Fibroblast of pulmonary artery (primary cell): ENCODE data around the gene BBS9.
"Not testable (repeated sequence)": the region's sequence is repeated elsewhere in the genome, so short reads cannot be mapped to it uniquely, and the experiment has no call there.

Experiments
- DNase-seq: peaks from one replicate; pipeline ENCODE4 v3.0.0-alpha.2; 2010; ENCODE audit warnings: low read depth
- H3K4me3 ChIP-seq: replicated peaks from 2 replicates; pipeline ENCODE4 v1.5.1; 2011; ENCODE audit warnings: low read depth, mild to moderate bottlenecking, control low read depth, low read length, moderate library complexity
- CTCF ChIP-seq: IDR thresholded peaks from 2 replicates; pipeline ENCODE4 v1.5.1; 2011; ENCODE audit warnings: mild to moderate bottlenecking, control low read depth, low read length, inconsistent platforms; ENCODE audit errors: missing control alignments

BBS9 gene

GRCh38 chr7:33286501-33286900 lies 157.1 kb downstream of the BBS9 start:
- no peak overlapping the region for H3K4me3 ChIP-seq
- DNase-seq: no peak
- TF ChIP-seq CTCF: no peak

- TF ChIP-seq CTCF: no peak
- no peak overlapping the region for H3K4me3 ChIP-seq
- no peak for DNase-seq
Observed at GRCh38 chr7:33287738-33288137, 158.4 kb downstream of the BBS9 start.

- no peak for TF ChIP-seq CTCF
- no peak for DNase-seq
Observed at GRCh38 chr7:33298848-33299247, 169.5 kb downstream of the BBS9 start.

GRCh38 chr7:33299425-33299824 lies 170.1 kb downstream of the BBS9 start:
- TF ChIP-seq CTCF: no peak
- no peak for DNase-seq
- H3K4me3 ChIP-seq: no peak overlapping the region

More at GRCh38 chr7:33298848-33299247, 169.5 kb downstream of the BBS9 start:
- no peak overlapping the region for H3K4me3 ChIP-seq

- no peak for DNase-seq
- TF ChIP-seq CTCF: no peak
- H3K4me3 ChIP-seq: no peak overlapping the region
Observed at GRCh38 chr7:33300131-33300530, 170.8 kb downstream of the BBS9 start.

GRCh38 chr7:33300742-33301141 lies 171.4 kb downstream of the BBS9 start:
- H3K4me3 ChIP-seq: no peak overlapping the region
- TF ChIP-seq CTCF: no peak
- no peak for DNase-seq

GRCh38 chr7:33303978-33304557 lies 174.7 kb downstream of the BBS9 start:
- not testable (repeated sequence) for DNase-seq, H3K4me3 ChIP-seq

GRCh38 chr7:33307205-33307604 lies 177.8 kb downstream of the BBS9 start:
- no peak overlapping the region for H3K4me3 ChIP-seq
- no peak for TF ChIP-seq CTCF
- no peak for DNase-seq
